K562 (cell line): ENCODE measurements around the gene VRK3. TPM values are rescaled to one million over a fixed set of nuclear protein-coding genes. Genes with fewer than 3 reads are reported as not detected.
A peak's percentile ranks its signal among the peaks of the same experiment; 100 is the strongest.

ENCODE experiments used
- CBX1 ChIP-seq: sonication (generic); IDR thresholded peaks from 2 replicates; pipeline ENCODE4 v1.6.1; 2016; ENCODE audit warnings: antibody characterized with exemption, low read depth, mild to moderate bottlenecking
- CEBPG ChIP-seq, 3 experiments: fragments of 200-800 bp in 1 of 3; sonication (Bioruptor generic) in 1 of 3; sonication (generic) in 1 of 3; formaldehyde crosslinking in 1 of 3; IDR thresholded peaks in 2 of 3; conservative IDR thresholded peaks in 1 of 3; 2 replicates each; pipeline versions ENCODE4 v1.6.1 to v1.8.0; 2016 to 2022; ENCODE audit warnings: missing compliant biosample characterization in 2 of 3, missing genetic modification characterization in 2 of 3, mild to moderate bottlenecking in 1 of 3, missing genetic modification reagents in 1 of 3
- CREM ChIP-seq: IDR thresholded peaks from 2 replicates; pipeline ENCODE4 v1.6.1; 2014; ENCODE audit warnings: antibody characterized with exemption, low read depth
- FOXP1 ChIP-seq: sonication (generic); formaldehyde crosslinking; IDR thresholded peaks from 2 replicates; pipeline ENCODE4 v1.8.0; 2022; ENCODE audit warnings: mild to moderate bottlenecking, missing genetic modification reagents
- KDM4B ChIP-seq, 2 experiments: fragments of 450-650 bp in 1 of 2; sonication (generic) in 1 of 2; IDR thresholded peaks; 2 replicates each; pipeline ENCODE4 v1.6.1; 2016 to 2017; ENCODE audit warnings: borderline replicate concordance in 2 of 2, antibody characterized with exemption in 1 of 2, low read depth in 1 of 2, mild to moderate bottlenecking in 1 of 2
- NELFE ChIP-seq: IDR thresholded peaks from 2 replicates; pipeline ENCODE4 v1.6.1; 2011; ENCODE audit warnings: mild to moderate bottlenecking; ENCODE audit not compliant: insufficient read depth, insufficient read length
- NR1H2 ChIP-seq: sonication (generic); formaldehyde crosslinking; IDR thresholded peaks from 2 replicates; pipeline ENCODE4 v1.4.0; 2020; ENCODE audit warnings: mild to moderate bottlenecking, missing genetic modification reagents
- NR2F6 ChIP-seq: fragments of 450-650 bp; formaldehyde crosslinking; IDR thresholded peaks from 2 replicates; pipeline ENCODE4 v1.4.0; 2020; ENCODE audit warnings: mild to moderate bottlenecking
- POLR2A ChIP-seq: fragments of 450-650 bp; conservative IDR thresholded peaks from 2 replicates; pipeline ENCODE4 v1.6.1; 2016
- POLR2B ChIP-seq: fragments of 450-650 bp; IDR thresholded peaks from 2 replicates; pipeline ENCODE4 v1.6.1; 2018; ENCODE audit warnings: low read depth; ENCODE audit not compliant: partially characterized antibody
- POU5F1 ChIP-seq: fragments of 150-350 bp; IDR thresholded peaks from 2 replicates; pipeline ENCODE4 v1.6.1; 2014; ENCODE audit warnings: borderline replicate concordance, low read length, low read depth, mild to moderate bottlenecking; ENCODE audit not compliant: partially characterized antibody
- PTTG1 ChIP-seq: fragments of 450-650 bp; IDR thresholded peaks from 2 replicates; pipeline ENCODE4 v1.6.1; 2016; ENCODE audit warnings: low read depth, mild to moderate bottlenecking, missing genetic modification characterization, missing compliant biosample characterization
- PYGO2 ChIP-seq: fragments of 450-650 bp; IDR thresholded peaks from 2 replicates; pipeline ENCODE4 v1.6.1; 2016; ENCODE audit warnings: mild to moderate bottlenecking, missing genetic modification characterization, moderate library complexity, missing compliant biosample characterization
- RBM14 ChIP-seq: fragments of 200-400 bp; formaldehyde crosslinking; IDR thresholded peaks from 2 replicates; pipeline ENCODE4 v1.6.1; 2018; ENCODE audit warnings: low read depth, mild to moderate bottlenecking, low read length, moderate library complexity, borderline replicate concordance; ENCODE audit not compliant: insufficient read depth
- RBM22 ChIP-seq: fragments of 200-400 bp; formaldehyde crosslinking; IDR thresholded peaks from 2 replicates; pipeline ENCODE4 v1.6.1; 2018; ENCODE audit warnings: low read length, low read depth; ENCODE audit not compliant: poor library complexity, severe bottlenecking
- ZFP36 ChIP-seq: fragments of 150-350 bp; IDR thresholded peaks from 2 replicates; pipeline ENCODE4 v1.6.1; 2018; ENCODE audit warnings: low read length, low read depth; ENCODE audit not compliant: partially characterized antibody
- ZNF12 ChIP-seq: sonication (generic); formaldehyde crosslinking; IDR thresholded peaks from 2 replicates; pipeline ENCODE4 v1.4.0; 2020; ENCODE audit warnings: mild to moderate bottlenecking, missing genetic modification reagents
- ZNF121 ChIP-seq: sonication (generic); formaldehyde crosslinking; conservative IDR thresholded peaks from 2 replicates; pipeline ENCODE4 v1.8.0; 2022; ENCODE audit warnings: missing genetic modification reagents
- ZNF133 ChIP-seq: fragments of 250-450 bp; sonication (Bioruptor Pico); IDR thresholded peaks from 2 replicates; pipeline ENCODE4 v1.4.0; 2020; ENCODE audit warnings: mild to moderate bottlenecking
- ZNF408 ChIP-seq: fragments of 250-450 bp; sonication (Bioruptor Pico); IDR thresholded peaks from 2 replicates; pipeline ENCODE4 v1.4.0; 2020; ENCODE audit warnings: low read depth, mild to moderate bottlenecking, moderate library complexity
- ZNF644 ChIP-seq: fragments of 200-800 bp; sonication (Bioruptor generic); IDR thresholded peaks from 2 replicates; pipeline ENCODE4 v1.6.1; 2016; ENCODE audit warnings: low read depth, missing genetic modification characterization, missing compliant biosample characterization
- ZNF79 ChIP-seq: fragments of 250-450 bp; sonication (Bioruptor Pico); IDR thresholded peaks from 2 replicates; pipeline ENCODE4 v1.4.0; 2020; ENCODE audit warnings: low read depth, mild to moderate bottlenecking, moderate library complexity
- polyA plus RNA-seq, 8 experiments: library from polyadenylated mRNA; depleted of rRNA in 4 of 8; stranded (reverse) in 5 of 8; unstranded in 3 of 8; fragments of >200 nt; fragmentation: Nextera tagmentation in 2 of 8; fragmentation: Illumina TruSeq in 1 of 8; extraction: Ambion mirVana in 2 of 8; extraction: Trizol in 1 of 8; gene quantifications; 2 replicates each; pipeline versions ENCODE4 v1.2.1 to v1.2.3, GENCODE V29; 2011 to 2014; ENCODE audit warnings: inconsistent platforms in 1 of 8, missing spikeins in 1 of 8
- total RNA-seq, 7 experiments: library from RNA; depleted of rRNA in 6 of 7; stranded (reverse); fragments of >200 nt in 6 of 7; fragmentation: Illumina TruSeq in 2 of 7; extraction: Trizol in 2 of 7; gene quantifications; 2 replicates each; pipeline versions ENCODE4 v1.2.1 to v1.2.3, GENCODE V29; 2011 to 2021; ENCODE audit warnings: low replicate concordance in 1 of 7
- TF ChIP-seq, protein P1 (sequence below): fragments of 250-450 bp; sonication (Bioruptor Pico); IDR thresholded peaks from 2 replicates; pipeline ENCODE4 v1.4.0; 2020; ENCODE audit warnings: mild to moderate bottlenecking
- TF ChIP-seq, protein P2 (sequence below): sonication (generic); formaldehyde crosslinking; IDR thresholded peaks from 2 replicates; pipeline ENCODE4 v1.8.1; 2023; ENCODE audit warnings: mild to moderate bottlenecking, missing genetic modification reagents
- TF ChIP-seq, protein P3 (sequence below): sonication (generic); formaldehyde crosslinking; IDR thresholded peaks from 2 replicates; pipeline ENCODE4 v1.8.1; 2023; ENCODE audit warnings: mild to moderate bottlenecking, missing genetic modification reagents, moderate library complexity

The VRK3 gene
- total and polyA plus RNA-seq, 9 of the 15 experiments (the other 6 are each of a cell fraction or from before 2014, with no cell fraction given), result 25.6 to 94.3 (median 42.9) TPM

DNA sequence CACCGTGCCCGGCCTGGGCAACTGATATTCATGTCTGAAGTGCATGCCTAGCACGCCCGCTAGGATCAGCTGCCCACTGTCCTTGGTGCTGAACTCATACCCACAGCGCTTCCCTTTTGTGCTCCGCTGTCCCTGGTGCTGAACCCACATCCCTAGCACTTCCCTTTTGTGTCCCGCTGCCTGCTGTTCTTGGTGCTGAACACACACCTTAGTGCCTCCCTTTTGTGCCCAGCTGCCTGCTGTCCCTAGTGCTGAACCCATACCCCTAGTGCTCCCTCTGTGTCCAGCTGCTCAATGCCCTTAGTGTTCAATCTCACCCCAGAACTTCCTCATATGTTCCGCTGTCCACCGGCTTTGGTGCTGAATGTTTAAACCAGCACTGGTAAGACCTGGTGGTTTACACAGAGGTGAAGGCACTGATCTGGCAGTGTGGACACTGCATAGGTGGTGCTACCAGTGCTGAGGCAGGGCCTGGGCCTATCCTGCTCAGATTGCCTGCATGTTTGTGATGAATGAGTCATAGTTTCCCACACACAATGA, 37.9 kb downstream of the VRK3 start (continued):
- TF ChIP-seq, protein P1, sequence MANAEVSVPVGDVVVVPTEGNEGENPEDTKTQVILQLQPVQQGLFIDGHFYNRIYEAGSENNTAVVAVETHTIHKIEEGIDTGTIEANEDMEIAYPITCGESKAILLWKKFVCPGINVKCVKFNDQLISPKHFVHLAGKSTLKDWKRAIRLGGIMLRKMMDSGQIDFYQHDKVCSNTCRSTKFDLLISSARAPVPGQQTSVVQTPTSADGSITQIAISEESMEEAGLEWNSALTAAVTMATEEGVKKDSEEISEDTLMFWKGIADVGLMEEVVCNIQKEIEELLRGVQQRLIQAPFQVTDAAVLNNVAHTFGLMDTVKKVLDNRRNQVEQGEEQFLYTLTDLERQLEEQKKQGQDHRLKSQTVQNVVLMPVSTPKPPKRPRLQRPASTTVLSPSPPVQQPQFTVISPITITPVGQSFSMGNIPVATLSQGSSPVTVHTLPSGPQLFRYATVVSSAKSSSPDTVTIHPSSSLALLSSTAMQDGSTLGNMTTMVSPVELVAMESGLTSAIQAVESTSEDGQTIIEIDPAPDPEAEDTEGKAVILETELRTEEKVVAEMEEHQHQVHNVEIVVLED (CRISPR knock-in tag), result peak; percentile 66
- no peak for TF ChIP-seq ZNF408 (CRISPR knock-in tag)
- no peak for TF ChIP-seq RBM14
- peak; percentile 100 for TF ChIP-seq ZNF644
- TF ChIP-seq CBX1, result peak; percentile 41; the same call in 1 of the 2 replicates
- TF ChIP-seq, protein P2, sequence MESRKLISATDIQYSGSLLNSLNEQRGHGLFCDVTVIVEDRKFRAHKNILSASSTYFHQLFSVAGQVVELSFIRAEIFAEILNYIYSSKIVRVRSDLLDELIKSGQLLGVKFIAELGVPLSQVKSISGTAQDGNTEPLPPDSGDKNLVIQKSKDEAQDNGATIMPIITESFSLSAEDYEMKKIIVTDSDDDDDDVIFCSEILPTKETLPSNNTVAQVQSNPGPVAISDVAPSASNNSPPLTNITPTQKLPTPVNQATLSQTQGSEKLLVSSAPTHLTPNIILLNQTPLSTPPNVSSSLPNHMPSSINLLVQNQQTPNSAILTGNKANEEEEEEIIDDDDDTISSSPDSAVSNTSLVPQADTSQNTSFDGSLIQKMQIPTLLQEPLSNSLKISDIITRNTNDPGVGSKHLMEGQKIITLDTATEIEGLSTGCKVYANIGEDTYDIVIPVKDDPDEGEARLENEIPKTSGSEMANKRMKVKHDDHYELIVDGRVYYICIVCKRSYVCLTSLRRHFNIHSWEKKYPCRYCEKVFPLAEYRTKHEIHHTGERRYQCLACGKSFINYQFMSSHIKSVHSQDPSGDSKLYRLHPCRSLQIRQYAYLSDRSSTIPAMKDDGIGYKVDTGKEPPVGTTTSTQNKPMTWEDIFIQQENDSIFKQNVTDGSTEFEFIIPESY (CRISPR knock-in tag), result peak; percentile 100
- peak; percentile 77; the same call in 1 of the 2 replicates for TF ChIP-seq ZNF79 (CRISPR knock-in tag)
- TF ChIP-seq CREM, result peak; percentile 86
- no peak for TF ChIP-seq NELFE
- TF ChIP-seq NR2F6, result peak; percentile 52; the same call in 1 of the 2 replicates
- no peak for TF ChIP-seq ZNF133 (CRISPR knock-in tag)
- TF ChIP-seq CEBPG (CRISPR knock-in tag; IDR thresholded peaks at IDR 0.05), result peak; percentile 79
- TF ChIP-seq CEBPG (tag; conservative IDR thresholded peaks at IDR 0.05 in 1 of 2, IDR thresholded peaks at IDR 0.05 in 1 of 2), result no peak
- TF ChIP-seq ZNF12 (CRISPR knock-in tag), result peak; percentile 97
- TF ChIP-seq POLR2B, result peak; percentile 33
- TF ChIP-seq ZFP36, result no peak
- no peak for TF ChIP-seq POU5F1
- no peak for TF ChIP-seq POLR2A
- peak; percentile 100 for TF ChIP-seq FOXP1 (CRISPR knock-in tag)
- TF ChIP-seq NR1H2 (CRISPR knock-in tag), result peak; percentile 100
- TF ChIP-seq, protein P3, sequence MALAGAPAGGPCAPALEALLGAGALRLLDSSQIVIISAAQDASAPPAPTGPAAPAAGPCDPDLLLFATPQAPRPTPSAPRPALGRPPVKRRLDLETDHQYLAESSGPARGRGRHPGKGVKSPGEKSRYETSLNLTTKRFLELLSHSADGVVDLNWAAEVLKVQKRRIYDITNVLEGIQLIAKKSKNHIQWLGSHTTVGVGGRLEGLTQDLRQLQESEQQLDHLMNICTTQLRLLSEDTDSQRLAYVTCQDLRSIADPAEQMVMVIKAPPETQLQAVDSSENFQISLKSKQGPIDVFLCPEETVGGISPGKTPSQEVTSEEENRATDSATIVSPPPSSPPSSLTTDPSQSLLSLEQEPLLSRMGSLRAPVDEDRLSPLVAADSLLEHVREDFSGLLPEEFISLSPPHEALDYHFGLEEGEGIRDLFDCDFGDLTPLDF, result peak; percentile 100
- peak in 1 of 2 experiments; percentile 93; a peak in 2 of 4 replicates for TF ChIP-seq KDM4B (IDR thresholded peaks at IDR 0.05; ENCODE audit: borderline replicate concordance in 2 of 2, low read depth in 1 of 2)
- no peak for TF ChIP-seq RBM22
- TF ChIP-seq ZNF121, result peak; percentile 90
- peak; percentile 97 for TF ChIP-seq PYGO2
- peak; percentile 95 for TF ChIP-seq PTTG1 (tag)
